ENCODE results near the gene GDF10. TPM values are rescaled to one million over a fixed set of nuclear protein-coding genes. Genes with fewer than 3 reads are reported as not detected.

Gene GDF10
- total and polyA plus RNA-seq, 2 of the 8 experiments (the other 6 are each of a cell fraction or from before 2014, with no cell fraction given) = 0.19 to 0.32 TPM

GRCh38 chr10:47310090-47310505, 10.1 kb downstream of the GDF10 start:
- POLR2A ChIA-PET (ENCODE audit: partially characterized antibody) = interaction anchor here (1.2 kb wide), 1 partner anchor 11 kb away, joined by 3 read pairs; no protein-coding TSS in a partner anchor
- Histone ChIP-seq H3K79me1 (ENCODE audit: low read depth, low read length) (no peaks in the 10 kb centered on the region), H3K9me3 (ENCODE audit: insufficient read depth in 2 of 2, low read depth in 1 of 2, low read length in 1 of 2) (no peaks in the 10 kb centered on the region), H3K36me3 (ENCODE audit: control insufficient read depth in 2 of 4, insufficient read depth in 4 of 4, low read length in 3 of 4) (no peaks in the 10 kb centered on the region), H2BK15ac (ENCODE audit: low read length) (no peak overlapping the region), H3K14ac (ENCODE audit: insufficient read length) (no peak overlapping the region), H2BK120ac (replicated peaks; ENCODE audit: low read depth, low read length) (no peak overlapping the region), H3K4me2 (ENCODE audit: insufficient read depth in 1 of 2, low read depth in 2 of 2, low read length in 2 of 2) (no peak overlapping the region), H4K91ac (replicated peaks; ENCODE audit: insufficient read length, low read length) (no peak overlapping the region), H2BK5ac (ENCODE audit: low read depth, low read length) (no peak overlapping the region), H3K9ac (replicated peaks in 1 of 4; ENCODE audit: extremely low read depth in 1 of 4, low read depth in 3 of 4, low read length in 3 of 4) (no peak overlapping the region), H3K79me2 (ENCODE audit: control insufficient read depth in 1 of 2, insufficient read depth in 2 of 2, low read length in 2 of 2) (no peaks in the 10 kb centered on the region), H4K8ac (ENCODE audit: extremely low read depth, insufficient read depth, low read length) (no peak overlapping the region), H3K56ac (replicated peaks; ENCODE audit: insufficient read length, low read depth, low read length) (no peak overlapping the region), H3K4ac (replicated peaks; ENCODE audit: insufficient read length, low read depth, low read length) (no peak overlapping the region), H2BK20ac (ENCODE audit: low read length) (no peak overlapping the region), H3K18ac (ENCODE audit: extremely low read depth, low read length) (no peak overlapping the region), H3K23me2 (ENCODE audit: low read depth, low read length) (no peaks in the 10 kb centered on the region), H3K4me3 (ENCODE audit: extremely low read depth in 1 of 4, insufficient read depth in 2 of 4, low read depth in 3 of 4, low read length in 4 of 4) (no peak overlapping the region), H2AFZ (ENCODE audit: low read length) (no peak overlapping the region), H2AK5ac (ENCODE audit: low read depth, low read length) (no peak overlapping the region), H4K20me1 (replicated peaks in 1 of 2; ENCODE audit: control insufficient read depth in 1 of 2, insufficient read depth in 2 of 2, low read length in 2 of 2) (no peaks in the 10 kb centered on the region), H4K5ac (ENCODE audit: insufficient read length, low read depth, low read length) (no peak overlapping the region), H2BK12ac (ENCODE audit: low read depth, low read length) (no peak overlapping the region), H3K27me3 (replicated peaks in 1 of 4; ENCODE audit: control insufficient read depth in 3 of 4, extremely low read depth in 1 of 4, insufficient read depth in 3 of 4, low read length in 3 of 4) (no peaks in the 10 kb centered on the region; a peak in 1 of 7 replicates), H3K23ac (ENCODE audit: insufficient read length) (no peak overlapping the region), H3K4me1 (replicated peaks in 1 of 4; ENCODE audit: control insufficient read depth in 3 of 4, insufficient read depth in 4 of 4, low read length in 3 of 4) (peaks cover 0 to 5% (median 0%) of the 10 kb centered on the region in 4 experiments; a peak in 3 of 7 replicates), H3K27ac (ENCODE audit: low read depth, low read length) (no peak overlapping the region)
- DNase-seq (ENCODE audit: low read depth in 1 of 2, low spot score in 2 of 2) (no peak), FAIRE-seq (no peak)
- CTCF ChIA-PET (ENCODE audit: partially characterized antibody) = interaction anchor here (1.0 to 11.8 kb wide), 9 partner anchors 10 to 315 kb away, joined by 3 to 201 read pairs (median 6); partner anchors contain the start of gene GDF10
- 94% methylated on average over 5 of the region's 37 CpGs; no CpG with 5 or more reads in 1 of the 2 experiments for WGBS, 2 experiments (ENCODE audit: extremely low coverage in 1 of 2, insufficient coverage in 1 of 2, insufficient read length in 1 of 2, insufficient replicate concordance in 2 of 2, low coverage in 1 of 2, low lambda C conversion rate in 2 of 2, missing lambda C conversion rate in 1 of 2)
- TF ChIP-seq EGR1 (IDR thresholded peaks at IDR 0.05; ENCODE audit: borderline replicate concordance, low read depth, low read length) (no peak), CTCF (IDR thresholded peaks at IDR 0.05; ENCODE audit: control extremely low read depth in 1 of 3, insufficient read depth in 1 of 3, low read depth in 1 of 3, low read length in 3 of 3) (no peak), BRCA1 (IDR thresholded peaks at IDR 0.05; ENCODE audit: low read depth, low read length) (no peak), KDM1A (IDR thresholded peaks at IDR 0.05; ENCODE audit: borderline replicate concordance, low read length) (no peak), JUN (IDR thresholded peaks at IDR 0.05; ENCODE audit: low read depth, low read length) (no peak), CEBPB (IDR thresholded peaks at IDR 0.05; ENCODE audit: low read depth, low read length) (no peak), PHF8 (conservative IDR thresholded peaks at IDR 0.05; ENCODE audit: low read depth, low read length) (no peak), TAF7 (optimal IDR thresholded peaks at IDR 0.05; ENCODE audit: borderline replicate concordance, low read depth, low read length) (no peak), POLR2AphosphoS5 (IDR thresholded peaks at IDR 0.05; ENCODE audit: low read depth, low read length) (no peak)
